ENCODE results near the gene STXBP3. TPM values are rescaled to one million over a fixed set of nuclear protein-coding genes. Genes with fewer than 3 reads are reported as not detected.
"Not testable (repeated sequence)": the region's sequence is repeated elsewhere in the genome, so short reads cannot be mapped to it uniquely, and the experiment has no call there.

Gene STXBP3
- total RNA-seq (10 to 100 TPM; 35.9 to 53.5 (median 44.7) TPM), polyA plus RNA-seq (10 to 100 TPM; 26.5 to 30.4 TPM)
- long read RNA-seq, donor 1, transcript STXBP3-201 (19 exons, 2,478 nt) = major isoform, 50 of 70 reads
- long read RNA-seq, donor 1, partial matches to known transcripts = 7 of 70 reads
- long read RNA-seq, donor 1, other reads (novel, unspliced or antisense) = 12 of 70 reads
- long read RNA-seq, donor 2, transcript STXBP3-201 (19 exons, 2,478 nt) = major isoform, 5 of 7 reads
- long read RNA-seq, donor 2, partial matches to known transcripts = 0 of 7 reads
- long read RNA-seq, donor 2, other reads (novel, unspliced or antisense) = 0 of 7 reads
- long read RNA-seq, donor 3, transcript STXBP3-201 (19 exons, 2,478 nt) = major isoform, 65 of 83 reads
- long read RNA-seq, donor 3, partial matches to known transcripts = 3 of 83 reads
- long read RNA-seq, donor 3, other reads (novel, unspliced or antisense) = 14 of 83 reads

- H3K36me3 ChIP-seq = no peaks in the 10 kb centered on the region
- intact Hi-C loops (cut with DNase I) = loop anchor here in 1 of 4 donors (10.0 kb wide), 1 partner anchor 52 kb away; the partner anchor contains the start of gene PRPF38B
- H3K27ac ChIP-seq = peak within 1 kb of the TSS; percentile 84 to 86
- no peaks in the 10 kb centered on the region for H3K9me3 ChIP-seq
- 0 to 1% (median 1%) methylated on average over 73 to 75 of the region's 75 CpGs for WGBS, 3 donors
- no peaks in the 10 kb centered on the region for H3K27me3 ChIP-seq
- TF ChIP-seq, protein P1, sequence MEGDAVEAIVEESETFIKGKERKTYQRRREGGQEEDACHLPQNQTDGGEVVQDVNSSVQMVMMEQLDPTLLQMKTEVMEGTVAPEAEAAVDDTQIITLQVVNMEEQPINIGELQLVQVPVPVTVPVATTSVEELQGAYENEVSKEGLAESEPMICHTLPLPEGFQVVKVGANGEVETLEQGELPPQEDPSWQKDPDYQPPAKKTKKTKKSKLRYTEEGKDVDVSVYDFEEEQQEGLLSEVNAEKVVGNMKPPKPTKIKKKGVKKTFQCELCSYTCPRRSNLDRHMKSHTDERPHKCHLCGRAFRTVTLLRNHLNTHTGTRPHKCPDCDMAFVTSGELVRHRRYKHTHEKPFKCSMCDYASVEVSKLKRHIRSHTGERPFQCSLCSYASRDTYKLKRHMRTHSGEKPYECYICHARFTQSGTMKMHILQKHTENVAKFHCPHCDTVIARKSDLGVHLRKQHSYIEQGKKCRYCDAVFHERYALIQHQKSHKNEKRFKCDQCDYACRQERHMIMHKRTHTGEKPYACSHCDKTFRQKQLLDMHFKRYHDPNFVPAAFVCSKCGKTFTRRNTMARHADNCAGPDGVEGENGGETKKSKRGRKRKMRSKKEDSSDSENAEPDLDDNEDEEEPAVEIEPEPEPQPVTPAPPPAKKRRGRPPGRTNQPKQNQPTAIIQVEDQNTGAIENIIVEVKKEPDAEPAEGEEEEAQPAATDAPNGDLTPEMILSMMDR (IDR thresholded peaks at IDR 0.05) = peak; percentile 94 to 95 (median 95)
- TF ChIP-seq POLR2A (IDR thresholded peaks at IDR 0.05) = peak; percentile 96
- TF ChIP-seq EP300 (IDR thresholded peaks at IDR 0.05) = peak; percentile 65
- H3K4me1 ChIP-seq (ENCODE audit: insufficient read depth) = peaks cover 5% of the 10 kb centered on the region
- DNase-seq = peak; percentile 99 to 100 (median 100)
- H3K4me3 ChIP-seq = peak within 1 kb of the TSS; percentile 72
These were observed at the start of gene STXBP3 for GRCh38 chr1:108746382-108747170. STXBP3 (plus strand) TSS chr1:108746674; CDS start chr1:108746738, 64 bp downstream.

GRCh38 chr1:108699375-108700332 is 46.8 kb upstream of the STXBP3 start:
- intact Hi-C loops (cut with DNase I) = loop anchor here in 2 of 4 donors (5.0 to 10.0 kb wide), 2 partner anchors 43 to 45 kb away; partner anchors contain the start of gene STXBP3 (in 1 of the 2)
- H3K4me3 ChIP-seq = no peak overlapping the region
- DNase-seq = no peak
- H3K36me3 ChIP-seq = no peaks in the 10 kb centered on the region
- H3K27me3 ChIP-seq = no peaks in the 10 kb centered on the region
- H3K9me3 ChIP-seq = no peaks in the 10 kb centered on the region
- WGBS, 3 donors = 89 to 90% (median 89%) methylated on average over 22 of the region's 22 CpGs
- TF ChIP-seq, protein P1 (IDR thresholded peaks at IDR 0.05) = no peak
- no peak for TF ChIP-seq EP300 (IDR thresholded peaks at IDR 0.05)
- TF ChIP-seq POLR2A (IDR thresholded peaks at IDR 0.05) = no peak
- H3K27ac ChIP-seq = no peak overlapping the region
- H3K4me1 ChIP-seq (ENCODE audit: insufficient read depth) = no peaks in the 10 kb centered on the region

DNA sequence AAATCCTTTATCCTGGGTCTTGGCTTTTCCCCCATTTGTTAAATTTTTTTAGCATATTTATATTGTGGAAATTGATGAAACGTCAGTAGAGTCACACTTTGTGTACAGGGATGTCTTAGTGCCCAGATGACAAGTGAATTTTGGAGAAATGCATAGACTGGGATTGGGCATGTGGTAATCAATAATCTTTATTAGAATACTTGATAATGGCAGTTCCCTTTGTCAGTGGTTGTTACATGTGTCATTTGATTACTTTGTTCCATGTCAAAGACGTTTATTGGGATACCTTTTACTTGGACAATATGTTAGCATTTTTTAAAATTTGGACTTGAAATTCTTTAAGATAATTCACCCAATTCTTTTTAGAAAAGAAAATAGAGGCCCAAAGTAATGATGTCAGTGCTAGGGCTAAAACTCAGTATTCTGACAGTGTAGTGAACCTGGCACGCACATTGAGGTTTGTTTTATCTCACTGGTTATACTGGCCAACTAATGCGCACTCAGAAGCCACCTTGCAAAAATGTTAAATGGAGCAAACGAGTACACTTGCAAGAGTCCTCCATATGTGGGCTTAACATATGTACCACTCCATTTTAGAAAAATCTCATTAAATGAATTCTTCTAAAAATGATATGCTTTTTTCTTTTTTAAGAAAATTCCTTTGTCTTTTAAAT is 45.2 kb upstream of the STXBP3 start:
- TF ChIP-seq POLR2A (IDR thresholded peaks at IDR 0.05) (no peak), EP300 (IDR thresholded peaks at IDR 0.05) (no peak)
- TF ChIP-seq, protein P1 (IDR thresholded peaks at IDR 0.05) = no peak
- Histone ChIP-seq H3K27me3 (no peaks in the 10 kb centered on the region), H3K27ac (no peak overlapping the region), H3K4me3 (no peak overlapping the region), H3K4me1 (ENCODE audit: insufficient read depth) (no peaks in the 10 kb centered on the region), H3K9me3 (no peaks in the 10 kb centered on the region), H3K36me3 (no peaks in the 10 kb centered on the region)
- no peak for DNase-seq
- intact Hi-C loops (cut with DNase I) = no loop called here
- 76 to 77% (median 77%) methylated on average over 5 of the region's 5 CpGs for WGBS, 3 donors

DNA sequence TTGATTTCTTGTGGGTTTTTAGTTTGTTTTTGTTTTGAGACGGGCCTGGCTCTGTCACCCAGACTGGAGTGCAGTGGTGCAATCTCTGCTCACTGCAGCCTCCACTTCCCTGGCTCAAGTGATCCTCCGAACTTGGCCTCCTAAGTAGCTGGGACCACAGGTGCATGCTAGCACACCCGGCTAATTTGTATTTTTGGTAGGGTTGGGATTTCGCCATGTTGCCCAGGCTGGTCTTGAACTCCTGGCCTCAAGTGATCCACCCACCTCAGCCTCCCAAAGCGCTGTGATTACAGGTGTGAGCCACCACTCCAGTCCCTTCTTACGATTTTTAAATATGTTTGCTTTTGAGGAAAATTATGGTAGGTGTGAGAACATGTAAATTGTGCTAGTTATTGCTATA is 44.4 kb upstream of the STXBP3 start:
- H3K27me3 ChIP-seq; H3K4me3 ChIP-seq; H3K4me1 ChIP-seq (ENCODE audit: insufficient read depth); H3K9me3 ChIP-seq; intact Hi-C loops (cut with DNase I); H3K27ac ChIP-seq; H3K36me3 ChIP-seq; DNase-seq: not testable (repeated sequence)
- 87 to 97% (median 91%) methylated on average over 6 of the region's 6 CpGs for WGBS, 3 donors
